CD4-positive, alpha-beta T cell treated with Interleukin-2 at 100 ng/mL for 4 hours (primary cell): ENCODE results near the gene UBE4B.
A peak's percentile ranks its signal among the peaks of the same experiment; 100 is the strongest.
"Not testable (repeated sequence)": the region's sequence is repeated elsewhere in the genome, so short reads cannot be mapped to it uniquely, and the experiment has no call there.

Experiments
- DNase-seq: peaks from one replicate; pipeline ENCODE4 v3.0.0-alpha.2; 2020; ENCODE audit warnings: low spot score

The UBE4B gene

DNA sequence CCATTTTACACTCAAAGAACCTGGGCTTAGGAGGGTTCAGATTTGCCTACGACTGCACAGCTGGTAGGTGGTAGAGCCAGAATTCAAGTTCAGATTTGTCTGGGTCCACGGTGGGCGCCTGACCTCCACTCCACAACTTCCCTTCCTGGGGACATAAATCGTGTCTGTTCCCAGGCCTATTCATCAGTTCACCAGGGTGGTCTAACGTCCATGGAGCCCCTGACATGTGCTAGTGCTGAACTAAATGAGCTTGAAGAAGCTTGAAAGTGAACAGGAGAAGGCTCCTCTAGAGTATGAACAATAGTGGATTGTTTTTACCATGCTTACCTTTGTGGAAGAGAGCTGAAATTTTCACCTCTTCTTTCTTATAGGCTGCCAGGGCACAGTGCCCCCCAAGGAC lies 145.1 kb downstream of the UBE4B start:
- no peak for DNase-seq

DNA sequence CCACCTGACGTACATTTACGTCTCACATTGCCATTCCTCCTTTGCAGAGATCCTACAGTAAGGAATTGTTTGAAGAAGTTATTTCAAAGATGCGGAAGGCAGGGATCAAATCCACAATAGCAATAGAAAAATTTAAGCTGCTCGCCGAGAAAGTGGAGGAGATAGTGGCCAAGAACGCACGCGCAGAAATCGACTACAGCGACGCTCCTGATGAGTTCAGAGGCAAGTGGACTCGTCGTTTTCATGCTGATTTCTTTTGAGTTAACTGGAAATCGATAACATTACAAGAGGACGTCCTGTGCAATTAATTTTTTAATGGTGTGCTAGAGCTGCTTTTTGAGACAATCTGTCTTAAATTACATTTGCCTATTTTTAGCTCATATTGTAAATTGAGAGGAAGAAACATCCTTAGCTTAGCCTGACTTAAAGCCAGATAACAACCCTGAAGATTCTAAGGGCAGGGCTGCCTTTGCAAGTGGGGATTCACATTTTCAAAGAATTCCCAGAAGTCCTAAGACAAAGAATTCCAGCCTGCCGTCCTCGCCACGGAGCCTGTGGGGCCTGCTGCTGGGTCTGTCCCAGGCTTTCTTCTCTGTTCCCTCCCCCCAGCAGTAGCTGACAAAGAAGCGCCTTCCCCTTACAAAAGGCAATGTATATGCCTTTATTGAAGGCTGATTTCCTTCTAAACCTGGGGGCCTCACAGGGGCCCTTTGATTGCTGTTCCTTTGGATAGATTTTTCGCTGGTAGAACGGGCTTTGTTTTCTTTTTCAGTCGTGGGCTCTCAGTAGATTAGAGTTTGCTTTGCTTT lies 146.0 kb downstream of the UBE4B start:
- DNase-seq = no peak

DNA sequence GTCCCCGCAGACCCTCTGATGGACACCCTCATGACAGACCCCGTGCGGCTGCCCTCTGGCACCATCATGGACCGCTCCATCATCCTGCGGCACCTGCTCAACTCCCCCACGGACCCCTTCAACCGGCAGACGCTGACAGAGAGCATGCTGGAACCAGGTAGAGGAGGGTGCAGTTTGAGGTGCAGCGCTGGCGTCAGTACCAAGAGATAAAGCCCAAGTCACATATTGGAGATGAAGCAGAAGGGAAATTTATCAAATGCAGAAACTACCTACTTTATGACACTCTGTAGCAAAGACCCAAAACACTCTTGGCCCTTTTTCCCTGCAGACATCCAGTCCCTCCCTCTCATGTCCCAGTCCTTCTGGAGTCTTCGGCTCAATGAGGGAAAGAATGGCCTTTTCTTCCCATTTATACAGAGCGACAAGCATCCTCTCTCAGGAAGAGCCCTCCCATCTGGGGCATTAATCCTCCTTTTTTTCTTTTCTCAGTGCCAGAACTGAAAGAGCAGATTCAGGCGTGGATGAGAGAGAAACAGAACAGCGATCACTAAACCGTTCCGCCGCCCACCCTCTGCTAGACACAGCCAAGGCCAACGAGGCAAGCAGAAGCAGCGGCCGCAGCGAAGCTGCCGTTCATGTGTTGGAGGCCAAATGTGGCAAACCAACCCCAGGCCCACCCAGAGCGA lies 146.8 kb downstream of the UBE4B start:
- no peak for DNase-seq

DNA sequence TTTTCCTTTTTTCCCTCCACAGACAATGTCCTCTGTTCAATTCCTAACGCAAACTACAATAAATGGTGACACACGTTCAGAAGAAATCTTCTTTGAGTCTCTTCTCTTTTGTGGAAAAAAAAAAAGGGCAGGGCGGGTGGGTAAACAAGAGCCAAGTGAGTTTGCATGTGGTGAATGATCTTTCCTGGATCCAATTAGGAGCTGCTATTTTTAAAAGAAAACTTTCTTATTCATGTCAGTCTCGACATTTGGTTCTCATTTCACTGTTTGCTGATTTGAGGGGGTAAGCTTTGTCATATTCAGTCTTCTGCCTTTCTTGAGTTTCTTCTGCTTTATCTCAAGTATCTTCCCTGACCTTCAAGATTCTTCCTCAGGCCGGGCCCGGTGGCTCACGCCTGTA lies 148.4 kb downstream of the UBE4B start:
- no peak for DNase-seq

DNA sequence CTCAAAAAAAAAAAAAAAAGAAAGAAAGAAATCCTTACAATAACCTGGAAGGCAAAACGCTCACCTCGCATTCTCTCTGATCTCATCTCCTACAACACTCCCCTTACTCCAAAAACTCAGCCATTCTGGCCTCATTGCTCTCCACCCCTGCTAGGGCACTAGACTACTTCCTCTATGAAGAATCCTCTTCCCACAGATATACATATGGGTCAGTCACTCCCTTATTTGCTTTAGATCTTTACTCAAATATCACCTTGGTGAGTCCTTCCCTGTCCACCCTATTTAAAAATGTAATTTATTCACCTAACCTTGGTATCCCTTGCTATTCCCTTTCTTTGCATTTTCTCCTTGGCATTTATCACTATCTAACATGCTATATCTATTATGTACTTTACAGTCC lies 153.0 kb downstream of the UBE4B start:
- no peak for DNase-seq

DNA sequence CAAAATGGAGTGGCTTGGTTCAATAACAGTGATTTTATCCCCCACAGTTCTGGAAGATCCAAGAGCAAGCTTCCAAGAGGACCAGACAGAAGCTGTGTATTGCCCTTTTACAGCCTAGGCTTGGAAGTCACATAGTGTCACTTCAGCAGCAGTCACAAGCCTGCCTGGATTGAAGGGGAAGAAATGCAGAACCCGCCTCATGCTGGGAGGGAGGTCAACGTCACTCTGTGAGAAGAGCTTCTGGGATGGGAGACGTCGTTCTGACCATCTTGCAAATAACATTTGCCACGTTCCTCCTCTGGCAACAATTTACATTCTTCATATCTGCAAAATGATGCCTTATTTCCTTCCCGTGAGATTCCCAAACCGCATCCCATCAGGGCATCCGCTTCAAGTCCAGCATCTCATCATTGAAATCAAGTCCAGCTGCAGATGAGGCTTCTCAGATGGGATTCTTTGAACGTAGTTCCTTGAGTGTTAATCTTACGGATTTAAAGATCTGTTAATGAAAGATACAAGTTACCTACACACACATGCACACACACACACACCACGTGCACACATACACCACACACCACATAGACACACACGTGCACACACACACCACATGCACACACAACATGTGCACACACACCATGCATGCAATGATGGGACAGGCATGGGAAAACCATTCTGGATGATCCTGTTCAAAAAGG lies 153.7 kb downstream of the UBE4B start:
- no peak for DNase-seq

DNA sequence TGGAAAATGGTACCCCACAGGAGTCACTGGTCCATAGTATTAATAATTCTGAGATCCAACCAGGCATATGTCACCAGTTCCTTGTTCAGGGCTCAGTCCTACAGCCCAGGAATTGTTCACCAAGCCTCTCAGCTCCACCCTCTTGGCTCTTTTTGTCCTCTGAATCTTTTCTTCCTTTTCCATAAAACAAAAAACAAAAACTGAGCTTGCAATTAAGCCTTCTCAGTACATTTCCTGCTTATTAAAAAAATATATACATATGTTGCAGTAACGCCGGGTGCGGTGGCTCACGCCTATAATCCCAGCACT lies 154.2 kb downstream of the UBE4B start:
- no peak for DNase-seq

DNA sequence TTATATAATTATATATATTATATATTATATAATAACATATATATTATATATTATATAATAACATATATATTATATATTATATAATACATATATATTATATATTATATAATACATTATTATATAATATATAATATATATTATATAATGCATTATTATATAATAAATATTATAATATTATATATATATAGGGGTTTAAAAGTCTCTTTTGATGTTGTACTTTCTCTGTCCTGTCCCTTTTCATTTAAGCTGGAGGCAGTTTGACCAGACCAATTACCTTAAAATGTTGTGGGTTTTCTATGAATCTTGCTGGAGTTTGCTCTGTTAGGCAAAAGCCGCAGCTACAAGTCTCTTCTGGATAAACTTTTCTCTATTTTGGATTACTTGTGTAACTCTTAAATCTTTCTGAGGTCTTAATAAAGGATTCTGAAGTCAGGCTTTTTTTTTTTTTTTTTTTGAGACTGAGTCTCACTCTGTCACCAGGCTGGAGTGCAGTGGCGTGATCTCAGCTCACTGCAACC lies 155.4 kb downstream of the UBE4B start:
- no peak for DNase-seq

DNA sequence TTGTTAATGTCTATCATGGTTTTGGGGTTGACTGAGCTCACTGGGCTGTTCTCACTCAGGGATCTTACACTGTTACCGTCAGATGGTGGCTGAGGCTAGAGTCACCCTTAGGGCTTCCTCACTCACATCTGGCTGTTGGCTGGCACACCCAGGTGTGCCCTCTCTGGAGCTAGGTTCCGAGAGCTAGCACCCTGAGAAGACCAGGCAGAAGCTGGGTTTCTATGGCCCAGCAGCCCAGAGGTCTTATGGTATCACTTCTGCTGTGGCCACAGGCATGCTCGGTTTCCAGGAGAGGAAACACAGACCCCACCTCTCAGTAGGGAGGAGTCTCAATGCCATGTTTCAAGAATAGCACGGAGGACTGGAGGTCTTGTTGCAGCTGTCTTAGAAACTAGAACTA lies 156.9 kb downstream of the UBE4B start:
- DNase-seq = no peak

DNA sequence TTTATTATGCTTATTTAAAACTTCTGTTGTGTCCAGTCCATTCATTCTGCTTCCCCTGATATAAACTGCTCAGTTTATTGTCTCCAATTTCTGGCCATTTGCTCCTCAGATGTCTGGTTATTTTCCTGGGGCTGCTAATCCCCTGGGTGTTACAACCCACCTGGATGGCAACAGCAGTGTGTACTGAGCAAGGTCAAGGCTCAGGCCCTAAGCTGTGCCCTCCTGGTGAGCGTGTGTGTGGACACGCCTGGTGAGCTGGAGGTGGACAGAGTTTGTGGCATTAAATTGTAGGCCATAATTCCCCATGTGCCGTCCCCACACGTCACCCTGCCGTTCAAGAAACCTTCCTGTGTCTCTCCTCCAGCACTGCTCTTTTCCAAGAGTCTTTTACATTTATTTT lies 159.5 kb downstream of the UBE4B start:
- DNase-seq = no peak

DNA sequence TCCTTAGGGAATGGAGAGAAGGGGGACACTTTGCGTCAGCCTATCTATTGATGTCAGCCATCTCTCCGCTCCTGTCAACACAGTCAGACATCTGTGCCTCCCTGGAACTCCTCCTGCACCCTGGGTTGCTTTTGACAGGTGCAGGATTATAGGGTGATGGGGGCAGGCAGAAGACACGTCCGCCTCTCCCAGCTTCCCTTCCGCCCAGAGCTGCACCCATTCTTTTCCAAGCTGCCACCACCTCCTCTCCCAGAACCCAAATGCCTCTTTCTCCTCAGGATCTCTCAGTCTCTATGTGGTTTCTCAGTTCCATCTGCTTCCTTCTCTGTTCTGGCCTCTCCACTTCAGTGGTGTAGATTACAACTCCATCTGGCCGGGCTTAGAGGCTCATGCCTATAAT lies 160.5 kb downstream of the UBE4B start:
- DNase-seq = no peak

DNA sequence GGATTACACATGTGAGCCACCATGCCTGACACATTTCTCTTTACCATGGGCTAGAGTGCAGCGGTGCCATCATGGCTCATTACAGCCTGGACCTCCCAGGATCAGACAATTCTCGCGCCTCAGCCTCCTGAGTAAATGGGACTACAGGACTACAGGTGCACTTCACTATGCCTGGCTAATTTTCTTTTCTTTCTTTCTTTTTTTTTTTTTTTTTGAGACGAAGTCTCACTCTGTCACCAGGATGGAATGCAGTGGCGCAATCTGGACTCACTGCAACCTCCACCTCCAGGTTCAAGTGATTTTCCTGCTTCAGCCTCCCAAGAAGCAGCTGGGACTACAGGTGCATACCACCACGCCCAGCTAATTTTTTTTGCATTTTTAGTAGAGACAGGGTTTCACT lies 162.8 kb downstream of the UBE4B start:
- no peak for DNase-seq

DNA sequence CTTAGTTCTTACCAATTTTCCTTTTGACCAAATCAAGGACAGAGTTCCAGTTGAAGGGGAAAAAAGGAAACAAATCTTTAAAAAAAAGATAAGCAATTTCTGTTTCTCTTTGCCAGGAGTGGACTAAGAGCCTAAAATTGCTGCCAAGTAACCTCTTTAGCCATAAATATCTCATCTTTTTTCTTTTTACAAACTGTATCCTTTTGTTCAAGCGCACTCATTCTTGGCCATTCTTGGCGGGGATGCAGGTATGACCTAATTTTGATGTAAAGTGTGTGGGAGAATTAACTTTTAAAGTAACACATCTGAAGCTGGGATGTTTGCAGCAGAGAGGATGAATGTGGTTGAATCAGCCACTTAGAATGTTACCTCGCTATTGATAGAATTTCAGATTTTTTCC lies 164.2 kb downstream of the UBE4B start:
- no peak for DNase-seq

DNA sequence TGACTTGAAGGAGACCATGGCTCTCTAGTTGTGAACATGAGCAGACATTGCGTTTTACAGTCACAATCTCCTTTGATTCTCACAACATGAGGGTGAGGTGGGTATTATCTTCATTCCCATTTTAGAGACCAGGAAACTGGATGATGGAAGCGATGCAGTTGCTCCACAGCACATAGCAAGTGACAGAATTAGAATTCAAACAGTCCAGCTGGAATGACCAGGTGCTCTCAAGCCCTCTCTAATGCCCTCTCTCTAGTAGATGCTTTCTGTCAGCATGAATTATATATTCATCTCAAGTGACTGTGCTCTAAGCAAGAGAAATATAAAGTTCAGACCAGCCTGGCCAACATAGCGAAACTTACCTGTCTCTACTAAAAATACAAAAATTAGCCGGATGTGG lies 167.9 kb downstream of the UBE4B start:
- DNase-seq = no peak

DNA sequence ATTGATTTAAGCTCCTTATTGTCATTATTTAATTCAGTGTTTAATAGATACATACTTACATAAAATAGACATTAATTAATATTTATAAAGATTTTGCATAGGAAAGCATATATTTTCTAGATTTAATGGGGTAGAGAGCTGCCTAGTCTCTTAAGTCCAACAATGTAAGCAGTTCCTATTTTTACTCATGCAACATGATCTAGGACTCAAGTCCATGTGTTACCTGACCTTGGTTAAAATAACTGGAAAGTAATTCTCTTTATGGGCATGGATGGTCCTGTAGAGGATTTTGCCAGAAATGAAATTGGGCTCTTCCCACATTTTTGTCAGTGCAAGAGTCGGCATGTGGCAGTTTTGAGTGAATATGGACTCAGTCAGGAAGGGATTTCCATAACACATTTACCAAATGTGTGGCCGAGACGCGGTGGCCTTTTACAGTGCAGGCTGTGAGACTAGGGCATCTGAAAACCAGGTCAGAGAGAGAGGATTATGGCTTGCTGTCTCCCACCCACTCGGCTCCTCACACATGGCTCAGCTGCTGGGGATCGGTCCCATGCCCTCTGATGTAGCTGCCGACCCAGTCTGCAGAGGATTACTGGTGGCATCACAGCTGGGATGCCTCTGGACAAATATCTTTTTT lies 171.4 kb downstream of the UBE4B start:
- no peak for DNase-seq

DNA sequence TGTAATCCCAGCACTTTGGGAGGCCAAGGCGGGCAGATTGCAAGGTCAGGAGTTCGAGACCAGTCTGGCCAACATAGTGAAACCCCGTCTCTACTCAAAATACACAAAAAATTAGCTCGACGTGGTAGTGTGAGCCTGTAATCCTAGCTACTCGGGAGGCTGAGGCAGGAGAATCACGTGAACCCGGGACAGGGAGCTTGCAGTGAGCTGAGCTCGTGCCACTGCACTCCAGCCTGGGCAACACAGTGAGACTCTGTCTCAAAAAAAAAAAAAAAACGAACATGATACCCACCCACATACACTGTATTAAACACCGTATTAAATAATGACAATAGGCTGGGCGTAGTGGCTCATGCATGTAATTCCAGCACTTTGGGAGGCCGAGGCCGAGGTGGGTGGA lies 172.4 kb downstream of the UBE4B start:
- not testable (repeated sequence) for DNase-seq

DNA sequence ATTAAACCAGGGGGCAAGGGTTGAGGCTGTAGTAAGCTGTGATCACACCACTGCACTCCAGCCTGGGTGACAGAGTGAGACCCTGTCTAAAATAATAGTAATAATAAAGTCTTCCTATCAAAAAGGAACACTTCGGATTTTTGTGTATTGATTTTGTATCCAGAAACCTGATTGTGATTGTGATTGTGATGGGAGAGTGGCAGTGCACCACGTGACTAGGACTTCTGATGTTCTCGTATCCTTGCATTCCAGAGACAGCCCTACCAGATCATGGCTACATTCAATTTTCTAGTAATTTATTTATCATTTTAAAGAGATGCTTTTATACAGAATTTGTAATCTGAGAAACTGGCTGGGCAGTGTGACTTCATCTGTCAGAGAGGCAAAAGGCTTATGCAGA lies 175.1 kb downstream of the UBE4B start:
- no peak for DNase-seq

DNA sequence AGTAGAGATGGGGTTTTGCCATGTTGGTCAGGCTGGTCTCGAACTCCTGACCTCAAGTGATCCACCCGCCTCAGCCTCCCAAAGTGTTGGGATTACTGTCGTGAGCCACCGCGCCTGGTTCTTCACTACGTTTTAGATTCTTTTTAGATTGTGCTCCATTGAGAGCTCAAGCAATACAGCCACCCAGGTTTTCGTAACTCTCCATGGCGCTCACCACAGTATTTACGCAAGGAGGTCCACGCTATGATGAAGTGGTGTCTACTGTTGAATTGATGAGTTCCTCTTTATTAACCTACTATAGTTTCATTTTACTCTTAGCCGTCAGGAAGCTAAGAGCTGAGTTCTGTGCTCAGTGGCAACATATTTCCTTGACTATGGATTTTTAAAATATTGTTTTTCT lies 175.8 kb downstream of the UBE4B start:
- no peak for DNase-seq

DNA sequence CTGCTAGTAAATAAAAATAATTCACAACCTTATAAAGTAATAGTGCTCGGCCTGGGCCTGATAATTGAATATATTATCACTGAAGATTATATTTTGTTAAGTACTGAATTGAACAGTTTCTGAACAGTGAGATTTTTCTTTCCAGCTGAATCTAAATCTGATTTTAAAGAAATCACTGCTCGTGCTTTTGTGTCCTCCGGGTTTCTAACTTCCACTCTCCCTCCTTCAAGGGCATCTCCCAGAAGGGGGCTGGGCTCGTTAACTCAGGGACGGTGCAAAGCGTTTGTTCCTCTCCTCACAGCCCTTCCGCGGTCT lies 176.8 kb downstream of the UBE4B start:
- DNase-seq = no peak

DNA sequence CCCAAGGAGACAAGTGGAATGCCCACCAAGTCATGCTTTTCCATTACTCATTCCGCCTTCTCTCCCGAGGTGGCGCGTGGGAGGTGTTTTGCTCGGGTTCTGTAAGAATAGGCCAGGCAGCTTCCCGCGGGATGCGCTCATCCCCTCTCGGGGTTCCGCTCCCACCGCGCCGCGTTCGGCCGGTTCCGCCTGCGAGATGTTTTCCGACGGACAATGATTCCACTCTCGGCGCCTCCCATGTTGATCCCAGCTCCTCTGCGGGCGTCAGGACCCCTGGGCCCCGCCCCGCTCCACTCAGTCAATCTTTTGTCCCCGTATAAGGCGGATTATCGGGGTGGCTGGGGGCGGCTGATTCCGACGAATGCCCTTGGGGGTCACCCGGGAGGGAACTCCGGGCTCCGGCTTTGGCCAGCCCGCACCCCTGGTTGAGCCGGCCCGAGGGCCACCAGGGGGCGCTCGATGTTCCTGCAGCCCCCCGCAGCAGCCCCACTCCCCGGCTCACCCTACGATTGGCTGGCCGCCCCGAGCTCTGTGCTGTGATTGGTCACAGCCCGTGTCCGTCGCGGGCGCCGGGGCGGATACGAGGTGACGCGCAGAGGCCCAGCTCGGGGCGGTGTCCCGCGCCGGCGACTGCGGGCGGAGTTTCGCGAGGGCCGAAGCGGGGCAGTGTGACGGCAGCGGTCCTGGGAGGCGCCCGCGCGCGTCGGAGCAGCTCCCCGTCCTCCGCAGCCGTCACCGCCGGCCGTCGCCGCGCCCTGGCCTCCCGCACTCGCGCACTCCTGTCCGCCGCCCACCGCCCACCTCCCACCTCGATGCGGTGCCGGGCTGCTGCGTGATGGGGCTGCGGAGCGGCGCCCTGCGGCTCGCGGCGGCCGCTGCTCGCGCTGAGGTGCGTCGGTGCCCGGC lies 177.4 kb downstream of the UBE4B start, which contains the start of gene KIF1B:
Gene KIF1B, plus strand, starts transcription at position 666 of the 906 bp plus-strand sequence. CDS start 21,759 bp downstream, outside the sequence.
- DNase-seq = peak; percentile 97
